ENCODE measurements around the gene KREMEN2. TPM values are rescaled to one million over a fixed set of nuclear protein-coding genes. Genes with fewer than 3 reads are reported as not detected.

Gene KREMEN2
- total and polyA plus RNA-seq, 9 of the 15 experiments (the other 6 are each of a cell fraction or from before 2014, with no cell fraction given), result 0.04 to 7.7 (median 1.5) TPM; not detected in 1

DNA sequence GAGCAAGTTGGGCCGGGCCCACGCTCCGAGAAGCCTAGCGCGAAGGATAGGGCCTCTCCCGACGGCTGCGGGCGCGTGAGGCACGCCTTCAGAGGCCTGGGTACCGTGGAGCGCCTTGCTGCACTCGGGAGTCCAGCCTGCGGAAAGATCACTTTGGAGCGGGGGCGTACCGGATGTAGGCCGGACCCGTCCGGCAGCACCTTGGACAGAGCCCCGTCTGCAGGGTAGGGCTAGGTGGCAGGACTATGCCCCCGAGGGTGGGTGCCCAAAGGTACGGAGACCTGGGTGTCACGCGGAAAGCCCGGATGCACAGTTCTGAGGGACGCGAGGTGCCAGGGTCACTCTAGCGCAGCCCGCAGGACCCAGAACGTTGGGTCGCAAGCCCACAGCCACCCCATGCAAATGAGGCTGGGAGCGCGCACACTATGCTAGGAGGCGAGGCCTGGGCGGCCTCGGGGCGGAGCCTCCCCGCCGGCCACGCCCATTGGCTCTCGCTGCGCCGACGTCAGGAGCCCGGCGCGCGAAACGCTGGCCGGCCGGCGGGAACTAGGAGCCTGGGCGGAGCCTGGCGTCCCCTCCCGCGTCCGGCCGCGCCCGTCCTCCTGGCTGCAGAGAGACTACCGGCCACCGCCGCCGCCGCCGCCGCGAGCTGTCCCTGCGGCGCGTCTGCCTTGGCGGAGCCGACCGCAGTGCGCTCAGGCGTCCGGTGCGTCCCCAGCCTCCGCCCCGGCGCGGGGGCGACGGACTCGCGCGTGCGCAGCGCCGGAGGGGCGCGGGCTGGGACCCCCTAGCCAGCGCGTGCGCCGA lies 4.9 kb downstream of the KREMEN2 start, which contains the start of gene PAQR4 (continued):
- TF ChIP-seq, protein P1, sequence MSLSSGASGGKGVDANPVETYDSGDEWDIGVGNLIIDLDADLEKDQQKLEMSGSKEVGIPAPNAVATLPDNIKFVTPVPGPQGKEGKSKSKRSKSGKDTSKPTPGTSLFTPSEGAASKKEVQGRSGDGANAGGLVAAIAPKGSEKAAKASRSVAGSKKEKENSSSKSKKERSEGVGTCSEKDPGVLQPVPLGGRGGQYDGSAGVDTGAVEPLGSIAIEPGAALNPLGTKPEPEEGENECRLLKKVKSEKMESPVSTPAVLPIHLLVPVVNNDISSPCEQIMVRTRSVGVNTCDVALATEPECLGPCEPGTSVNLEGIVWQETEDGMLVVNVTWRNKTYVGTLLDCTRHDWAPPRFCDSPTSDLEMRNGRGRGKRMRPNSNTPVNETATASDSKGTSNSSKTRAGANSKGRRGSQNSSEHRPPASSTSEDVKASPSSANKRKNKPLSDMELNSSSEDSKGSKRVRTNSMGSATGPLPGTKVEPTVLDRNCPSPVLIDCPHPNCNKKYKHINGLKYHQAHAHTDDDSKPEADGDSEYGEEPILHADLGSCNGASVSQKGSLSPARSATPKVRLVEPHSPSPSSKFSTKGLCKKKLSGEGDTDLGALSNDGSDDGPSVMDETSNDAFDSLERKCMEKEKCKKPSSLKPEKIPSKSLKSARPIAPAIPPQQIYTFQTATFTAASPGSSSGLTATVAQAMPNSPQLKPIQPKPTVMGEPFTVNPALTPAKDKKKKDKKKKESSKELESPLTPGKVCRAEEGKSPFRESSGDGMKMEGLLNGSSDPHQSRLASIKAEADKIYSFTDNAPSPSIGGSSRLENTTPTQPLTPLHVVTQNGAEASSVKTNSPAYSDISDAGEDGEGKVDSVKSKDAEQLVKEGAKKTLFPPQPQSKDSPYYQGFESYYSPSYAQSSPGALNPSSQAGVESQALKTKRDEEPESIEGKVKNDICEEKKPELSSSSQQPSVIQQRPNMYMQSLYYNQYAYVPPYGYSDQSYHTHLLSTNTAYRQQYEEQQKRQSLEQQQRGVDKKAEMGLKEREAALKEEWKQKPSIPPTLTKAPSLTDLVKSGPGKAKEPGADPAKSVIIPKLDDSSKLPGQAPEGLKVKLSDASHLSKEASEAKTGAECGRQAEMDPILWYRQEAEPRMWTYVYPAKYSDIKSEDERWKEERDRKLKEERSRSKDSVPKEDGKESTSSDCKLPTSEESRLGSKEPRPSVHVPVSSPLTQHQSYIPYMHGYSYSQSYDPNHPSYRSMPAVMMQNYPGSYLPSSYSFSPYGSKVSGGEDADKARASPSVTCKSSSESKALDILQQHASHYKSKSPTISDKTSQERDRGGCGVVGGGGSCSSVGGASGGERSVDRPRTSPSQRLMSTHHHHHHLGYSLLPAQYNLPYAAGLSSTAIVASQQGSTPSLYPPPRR (CRISPR knock-in tag; IDR thresholded peaks at IDR 0.05; ENCODE audit: borderline replicate concordance), result peak; percentile 86; the same call in 1 of the 2 replicates
- no peak for TF ChIP-seq ZNF280B (CRISPR knock-in tag; IDR thresholded peaks at IDR 0.05)
- 0 out of 3 replicates have a peak, but pooled peaks of 1 of the 2 experiments have one; percentile 74 for TF ChIP-seq CBX3 (IDR thresholded peaks at IDR 0.05; ENCODE audit: borderline replicate concordance in 1 of 2, low read length in 2 of 2)
- TF ChIP-seq U2AF1 (optimal IDR thresholded peaks at IDR 0.05; ENCODE audit: low read depth, low read length), result no peak
- TF ChIP-seq HDAC8 (tag; IDR thresholded peaks at IDR 0.05), result no peak
- no peak for TF ChIP-seq JUND (IDR thresholded peaks at IDR 0.05; ENCODE audit: borderline replicate concordance, low read depth, low read length)
- no peak; the same call in 2 of the 3 replicates for TF ChIP-seq JUND (tag; IDR thresholded peaks at IDR 0.05; ENCODE audit: borderline replicate concordance, low read depth, low read length)
- peak; percentile 45; the same call in 1 of the 2 replicates for TF ChIP-seq MXI1 (IDR thresholded peaks at IDR 0.05; ENCODE audit: low read depth, low read length)
- no peak for TF ChIP-seq ELF4 (CRISPR knock-in tag; IDR thresholded peaks at IDR 0.05)
- no peak for TF ChIP-seq HMBOX1 (IDR thresholded peaks at IDR 0.05)
- TF ChIP-seq TEAD2 (tag; IDR thresholded peaks at IDR 0.05), result no peak
- no peak for TF ChIP-seq HLTF (IDR thresholded peaks at IDR 0.05)
- TF ChIP-seq, protein P2, sequence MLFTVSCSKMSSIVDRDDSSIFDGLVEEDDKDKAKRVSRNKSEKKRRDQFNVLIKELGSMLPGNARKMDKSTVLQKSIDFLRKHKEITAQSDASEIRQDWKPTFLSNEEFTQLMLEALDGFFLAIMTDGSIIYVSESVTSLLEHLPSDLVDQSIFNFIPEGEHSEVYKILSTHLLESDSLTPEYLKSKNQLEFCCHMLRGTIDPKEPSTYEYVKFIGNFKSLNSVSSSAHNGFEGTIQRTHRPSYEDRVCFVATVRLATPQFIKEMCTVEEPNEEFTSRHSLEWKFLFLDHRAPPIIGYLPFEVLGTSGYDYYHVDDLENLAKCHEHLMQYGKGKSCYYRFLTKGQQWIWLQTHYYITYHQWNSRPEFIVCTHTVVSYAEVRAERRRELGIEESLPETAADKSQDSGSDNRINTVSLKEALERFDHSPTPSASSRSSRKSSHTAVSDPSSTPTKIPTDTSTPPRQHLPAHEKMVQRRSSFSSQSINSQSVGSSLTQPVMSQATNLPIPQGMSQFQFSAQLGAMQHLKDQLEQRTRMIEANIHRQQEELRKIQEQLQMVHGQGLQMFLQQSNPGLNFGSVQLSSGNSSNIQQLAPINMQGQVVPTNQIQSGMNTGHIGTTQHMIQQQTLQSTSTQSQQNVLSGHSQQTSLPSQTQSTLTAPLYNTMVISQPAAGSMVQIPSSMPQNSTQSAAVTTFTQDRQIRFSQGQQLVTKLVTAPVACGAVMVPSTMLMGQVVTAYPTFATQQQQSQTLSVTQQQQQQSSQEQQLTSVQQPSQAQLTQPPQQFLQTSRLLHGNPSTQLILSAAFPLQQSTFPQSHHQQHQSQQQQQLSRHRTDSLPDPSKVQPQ (CRISPR knock-in tag; IDR thresholded peaks at IDR 0.05; ENCODE audit: borderline replicate concordance), result no peak
- TF ChIP-seq ZEB2 (IDR thresholded peaks at IDR 0.05), result no peak
- TF ChIP-seq ZNF717 (CRISPR knock-in tag; IDR thresholded peaks at IDR 0.05), result no peak
- no peak for TF ChIP-seq CBFA2T2 (conservative IDR thresholded peaks at IDR 0.05)
- TF ChIP-seq FIP1L1 (IDR thresholded peaks at IDR 0.05; ENCODE audit: low read depth, low read length, poor library complexity, severe bottlenecking), result no peak

Measured in K562 (cell line).